ENCODE measurements around the gene KDELR1. TPM values are rescaled to one million over a fixed set of nuclear protein-coding genes. Genes with fewer than 3 reads are reported as not detected.

The KDELR1 gene
- total RNA-seq, 1 donor, result 140 TPM

DNA sequence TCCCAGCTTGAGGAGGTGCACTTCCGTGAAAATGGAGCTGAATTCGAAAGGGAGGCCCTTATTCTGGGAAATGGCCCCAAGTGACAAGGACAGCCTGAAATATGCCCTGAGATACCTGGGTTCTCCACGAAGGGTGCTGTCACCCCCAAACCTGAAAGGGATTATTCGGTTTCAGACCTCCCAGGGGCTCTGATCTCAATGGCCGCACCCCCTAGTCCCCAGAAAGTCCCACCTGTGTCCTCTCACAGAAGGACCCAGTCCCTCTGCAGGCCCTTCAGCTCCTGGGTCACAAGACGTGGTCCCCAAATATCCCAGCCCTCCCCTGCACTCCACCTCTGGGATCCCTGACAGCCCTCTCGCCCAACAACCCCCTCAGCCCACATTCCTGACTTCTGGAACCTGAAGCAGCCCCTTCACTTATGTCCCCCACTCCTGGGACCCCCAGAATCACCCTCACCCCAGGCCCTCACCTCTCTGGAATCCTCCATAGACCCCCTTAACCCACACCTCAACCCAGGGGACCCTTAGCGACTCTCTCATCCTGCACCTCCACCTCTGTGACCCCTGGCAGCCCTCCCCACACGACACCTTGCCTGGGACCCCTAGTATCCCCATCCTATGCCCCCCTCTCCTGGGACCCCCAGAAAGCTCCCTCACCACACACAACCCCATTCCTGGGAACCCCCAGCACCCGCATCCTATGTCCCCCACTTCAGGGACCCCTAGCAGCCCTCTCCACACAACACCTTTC, 26.6 kb downstream of the KDELR1 start:
- DNase-seq (ENCODE audit: low read depth), result no peak
- H3K4me3 ChIP-seq (ENCODE audit: low read depth, low read length), result no peak overlapping the region
- TF ChIP-seq, protein P1, sequence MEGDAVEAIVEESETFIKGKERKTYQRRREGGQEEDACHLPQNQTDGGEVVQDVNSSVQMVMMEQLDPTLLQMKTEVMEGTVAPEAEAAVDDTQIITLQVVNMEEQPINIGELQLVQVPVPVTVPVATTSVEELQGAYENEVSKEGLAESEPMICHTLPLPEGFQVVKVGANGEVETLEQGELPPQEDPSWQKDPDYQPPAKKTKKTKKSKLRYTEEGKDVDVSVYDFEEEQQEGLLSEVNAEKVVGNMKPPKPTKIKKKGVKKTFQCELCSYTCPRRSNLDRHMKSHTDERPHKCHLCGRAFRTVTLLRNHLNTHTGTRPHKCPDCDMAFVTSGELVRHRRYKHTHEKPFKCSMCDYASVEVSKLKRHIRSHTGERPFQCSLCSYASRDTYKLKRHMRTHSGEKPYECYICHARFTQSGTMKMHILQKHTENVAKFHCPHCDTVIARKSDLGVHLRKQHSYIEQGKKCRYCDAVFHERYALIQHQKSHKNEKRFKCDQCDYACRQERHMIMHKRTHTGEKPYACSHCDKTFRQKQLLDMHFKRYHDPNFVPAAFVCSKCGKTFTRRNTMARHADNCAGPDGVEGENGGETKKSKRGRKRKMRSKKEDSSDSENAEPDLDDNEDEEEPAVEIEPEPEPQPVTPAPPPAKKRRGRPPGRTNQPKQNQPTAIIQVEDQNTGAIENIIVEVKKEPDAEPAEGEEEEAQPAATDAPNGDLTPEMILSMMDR (IDR thresholded peaks at IDR 0.05; ENCODE audit: insufficient read depth, low read length), result no peak

DNA sequence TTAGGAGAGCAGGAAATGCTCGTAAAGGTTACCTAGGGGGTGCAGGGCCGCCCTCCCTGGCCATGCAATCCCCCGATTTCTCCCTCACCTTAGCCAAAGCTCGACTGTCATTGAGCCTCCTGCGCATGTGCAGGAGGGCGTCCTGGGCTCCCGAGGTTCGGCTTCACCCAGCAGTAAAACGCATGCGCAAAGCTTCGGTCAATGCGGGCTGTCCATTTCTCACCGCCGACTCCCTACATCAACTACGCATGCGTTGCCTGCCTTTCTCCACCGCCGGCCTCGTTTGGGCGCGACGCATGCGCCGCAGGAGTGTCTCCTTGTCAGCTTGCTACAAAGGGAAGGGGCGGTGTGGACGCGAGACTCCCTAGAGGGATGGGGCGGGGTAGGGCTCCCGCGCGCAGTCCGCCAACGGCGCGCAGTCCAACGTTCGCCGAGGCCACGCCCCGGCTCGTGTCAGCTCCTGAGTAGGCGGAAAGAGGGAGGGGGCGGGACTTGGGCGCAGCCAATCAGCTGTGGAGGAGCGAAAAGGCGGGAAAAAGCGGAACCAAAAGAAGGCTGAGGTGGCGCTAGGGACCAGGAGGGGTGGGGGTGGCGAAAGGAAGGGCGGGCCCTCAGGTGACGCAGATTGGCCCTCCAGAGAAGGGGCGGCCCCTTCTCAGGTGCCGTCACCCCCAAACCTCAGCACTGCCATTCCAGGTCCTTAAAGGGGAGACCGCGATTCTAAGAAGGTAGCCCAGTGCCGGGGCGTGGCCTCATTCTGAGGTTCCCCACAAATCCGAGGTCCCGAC, 27.3 kb downstream of the KDELR1 start, which contains the start of the genes SYNGR4 and TMEM143:
Gene SYNGR4, plus strand, starts transcription at position 558 of the 788 bp plus-strand sequence. CDS start 1,476 bp downstream, outside the sequence.
Gene TMEM143, minus strand, starts transcription at position 131 of the 788 bp plus-strand sequence. Its CDS starts 20 bp downstream, at position 111.
- peak; percentile 99 for DNase-seq (ENCODE audit: low read depth)
- peak within 1 kb of the TSS; percentile 81 for H3K4me3 ChIP-seq (ENCODE audit: low read depth, low read length)
- TF ChIP-seq, protein P1 (IDR thresholded peaks at IDR 0.05; ENCODE audit: insufficient read depth, low read length), result no peak

DNA sequence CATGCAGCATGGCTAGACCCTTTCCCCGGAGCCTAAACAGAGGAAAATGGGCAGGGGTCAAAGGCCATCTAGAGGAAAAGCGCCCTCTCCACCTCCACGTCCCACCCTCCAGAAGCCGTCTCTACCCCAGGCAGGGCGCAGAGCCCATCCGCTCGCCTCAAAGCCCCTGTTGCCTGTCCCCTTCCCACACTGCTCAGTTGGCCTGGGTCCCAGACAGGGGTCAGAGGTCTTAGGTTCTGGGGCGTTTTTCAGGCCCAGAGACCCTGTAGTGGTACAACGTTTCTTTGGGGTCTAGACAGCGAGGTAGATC, 27.9 kb downstream of the KDELR1 start:
- no peak for DNase-seq (ENCODE audit: low read depth)
- peak overlapping the region; percentile 81 for H3K4me3 ChIP-seq (ENCODE audit: low read depth, low read length)
- TF ChIP-seq, protein P1 (IDR thresholded peaks at IDR 0.05; ENCODE audit: insufficient read depth, low read length), result no peak

DNA sequence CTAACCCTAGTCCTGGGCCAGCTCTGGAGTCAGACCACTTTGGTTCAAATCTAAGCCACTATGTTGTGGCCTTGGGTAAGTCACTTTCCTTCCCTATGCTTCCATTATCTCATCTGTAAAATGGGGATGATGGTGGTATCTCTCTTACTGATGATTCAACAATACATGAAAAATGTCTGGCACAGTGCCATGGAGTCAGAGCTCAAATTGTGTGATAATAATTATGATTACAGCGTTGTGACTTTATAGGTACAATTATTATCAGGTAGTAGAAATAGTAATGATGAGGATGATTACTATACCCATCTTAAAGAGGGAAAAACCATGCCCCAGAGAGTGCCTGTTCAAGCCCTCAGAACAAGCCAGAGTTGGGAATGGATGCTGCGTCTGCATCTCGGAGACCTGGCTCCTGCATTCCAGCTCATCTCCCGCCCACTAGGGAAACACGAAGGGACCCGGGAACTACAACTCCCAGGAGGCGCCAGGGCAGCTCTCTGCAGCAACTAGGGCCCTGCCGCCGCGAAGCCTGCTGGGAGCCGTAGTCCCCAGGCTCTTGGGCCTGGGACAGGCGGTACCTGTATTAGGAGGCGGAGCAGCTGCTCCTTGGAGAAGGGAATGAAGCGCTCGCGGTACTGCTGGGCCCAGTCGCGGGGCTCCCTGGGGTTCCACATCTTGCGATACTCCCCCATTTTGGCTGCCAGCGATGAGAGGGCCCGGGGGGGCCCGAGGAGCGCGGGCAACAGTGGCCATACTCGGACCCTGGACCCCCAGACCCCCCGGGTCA, 28.4 kb downstream of the KDELR1 start:
- DNase-seq (ENCODE audit: low read depth), result peak; percentile 91
- H3K4me3 ChIP-seq (ENCODE audit: low read depth, low read length), result peak overlapping the region; percentile 81
- TF ChIP-seq, protein P1 (IDR thresholded peaks at IDR 0.05; ENCODE audit: insufficient read depth, low read length), result no peak

DNA sequence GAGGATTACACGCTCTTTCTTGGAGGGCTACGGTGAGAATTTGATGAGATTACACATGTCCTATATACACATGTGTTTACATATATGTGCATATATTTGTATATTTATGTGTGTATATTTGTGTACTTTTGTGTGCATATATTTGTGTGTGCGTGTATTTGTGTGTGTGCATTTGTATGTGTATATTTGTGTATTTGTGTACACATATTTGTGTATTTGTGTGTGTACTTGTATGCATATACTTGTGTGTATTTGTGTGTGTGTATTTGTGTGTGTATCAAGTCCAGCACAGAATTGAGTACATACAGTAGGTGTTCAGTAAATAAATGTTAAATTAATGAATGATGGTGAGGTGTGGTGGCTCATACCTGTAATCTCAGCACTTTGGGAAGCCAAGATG, 29.4 kb downstream of the KDELR1 start:
- TF ChIP-seq, protein P1 (IDR thresholded peaks at IDR 0.05; ENCODE audit: insufficient read depth, low read length), result no peak
- H3K4me3 ChIP-seq (ENCODE audit: low read depth, low read length), result no peak overlapping the region
- DNase-seq (ENCODE audit: low read depth), result no peak

DNA sequence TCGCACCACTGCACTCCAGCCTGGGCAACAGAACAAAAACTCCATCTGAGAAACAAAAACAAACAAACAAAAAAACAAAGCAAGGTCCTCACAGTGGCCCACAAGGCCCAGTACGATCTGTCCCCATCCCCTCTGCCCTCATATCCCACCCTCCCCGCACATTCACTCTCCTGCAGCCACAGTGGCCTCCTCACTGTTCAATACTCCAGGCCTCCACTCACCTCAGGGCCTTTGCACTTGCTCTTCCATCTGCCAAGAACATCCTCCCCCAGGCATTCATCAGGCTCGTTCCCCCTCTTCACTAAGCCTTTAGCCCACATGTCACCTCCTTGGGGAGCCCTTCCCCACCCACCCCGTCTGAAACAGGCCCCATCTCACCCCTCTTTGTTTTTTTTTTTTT, 32.2 kb downstream of the KDELR1 start:
- TF ChIP-seq, protein P1 (IDR thresholded peaks at IDR 0.05; ENCODE audit: insufficient read depth, low read length), result no peak
- H3K4me3 ChIP-seq (ENCODE audit: low read depth, low read length), result no peak overlapping the region
- no peak for DNase-seq (ENCODE audit: low read depth)
